HG03045 (cell line): ENCODE data around the gene RPUSD1.
"Not testable (repeated sequence)": the region's sequence is repeated elsewhere in the genome, so short reads cannot be mapped to it uniquely, and the experiment has no call there.

Experiments
- ATAC-seq: cut with Tn5 transposase; IDR thresholded peaks from one replicate; pipeline ENCODE4 v1.9.1; 2021; ENCODE audit warnings: mild to moderate bottlenecking, moderate library complexity; ENCODE audit not compliant: unreplicated experiment

RPUSD1 gene, protein sequence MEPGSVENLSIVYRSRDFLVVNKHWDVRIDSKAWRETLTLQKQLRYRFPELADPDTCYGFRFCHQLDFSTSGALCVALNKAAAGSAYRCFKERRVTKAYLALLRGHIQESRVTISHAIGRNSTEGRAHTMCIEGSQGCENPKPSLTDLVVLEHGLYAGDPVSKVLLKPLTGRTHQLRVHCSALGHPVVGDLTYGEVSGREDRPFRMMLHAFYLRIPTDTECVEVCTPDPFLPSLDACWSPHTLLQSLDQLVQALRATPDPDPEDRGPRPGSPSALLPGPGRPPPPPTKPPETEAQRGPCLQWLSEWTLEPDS

GRCh38 chr16:787978-788398 is at the start of gene RPUSD1:
TSS of gene RPUSD1 (minus strand) at chr16:788381. CDS start at chr16:787737, 644 bp downstream.
- no peak for ATAC-seq

GRCh38 chr16:836822-837221 is 48.6 kb upstream of the RPUSD1 start:
- ATAC-seq = not testable (repeated sequence)

- no peak for ATAC-seq
These were observed 48.0 kb upstream of the RPUSD1 start for GRCh38 chr16:836221-836620.

DNA sequence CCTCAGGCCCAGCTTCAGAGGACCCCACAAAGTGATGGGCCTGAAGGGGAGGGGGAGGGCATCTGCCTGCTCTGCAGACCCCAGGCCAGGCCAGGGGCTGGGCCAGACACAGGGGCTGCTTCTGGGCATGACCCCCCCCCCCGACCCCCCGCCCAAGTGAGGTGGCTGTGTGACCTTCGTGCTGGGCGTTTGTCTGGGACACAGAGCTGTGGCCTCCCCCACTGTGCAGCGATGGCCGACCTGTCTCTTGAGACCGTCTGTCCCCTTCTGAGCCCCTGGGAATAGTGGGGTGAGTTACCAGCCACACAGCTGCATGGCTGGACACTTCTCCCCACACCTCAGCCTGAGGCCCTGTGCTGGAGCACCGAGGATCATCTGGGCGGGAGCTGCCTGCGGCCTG is 47.2 kb upstream of the RPUSD1 start:
- no peak for ATAC-seq

DNA sequence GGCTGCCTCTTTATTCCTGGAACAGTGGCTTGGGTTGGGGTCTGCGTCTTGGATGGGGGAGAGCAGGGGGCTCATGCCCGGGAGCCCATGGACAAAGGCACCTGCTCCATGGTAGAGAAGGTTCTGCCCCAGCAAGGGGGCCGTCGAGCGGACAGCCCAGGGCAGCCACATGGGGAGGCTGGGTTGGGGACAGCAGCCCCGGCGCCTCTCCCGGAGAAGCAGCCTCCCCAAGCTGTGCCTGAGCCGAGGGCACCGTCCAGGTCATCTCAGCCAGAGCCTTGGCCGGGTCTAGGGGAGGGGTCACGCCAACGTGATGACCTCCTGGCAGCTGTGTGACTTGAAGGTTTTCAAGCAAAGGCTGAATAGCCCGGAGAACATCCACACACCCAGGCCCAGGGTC is 45.2 kb upstream of the RPUSD1 start:
- ATAC-seq = no peak

GRCh38 chr16:832652-833336 is 44.6 kb upstream of the RPUSD1 start:
- no peak for ATAC-seq

- ATAC-seq = no peak
These were observed 43.6 kb upstream of the RPUSD1 start for GRCh38 chr16:831571-832413.

GRCh38 chr16:830871-831570 is 42.8 kb upstream of the RPUSD1 start:
- no peak for ATAC-seq

DNA sequence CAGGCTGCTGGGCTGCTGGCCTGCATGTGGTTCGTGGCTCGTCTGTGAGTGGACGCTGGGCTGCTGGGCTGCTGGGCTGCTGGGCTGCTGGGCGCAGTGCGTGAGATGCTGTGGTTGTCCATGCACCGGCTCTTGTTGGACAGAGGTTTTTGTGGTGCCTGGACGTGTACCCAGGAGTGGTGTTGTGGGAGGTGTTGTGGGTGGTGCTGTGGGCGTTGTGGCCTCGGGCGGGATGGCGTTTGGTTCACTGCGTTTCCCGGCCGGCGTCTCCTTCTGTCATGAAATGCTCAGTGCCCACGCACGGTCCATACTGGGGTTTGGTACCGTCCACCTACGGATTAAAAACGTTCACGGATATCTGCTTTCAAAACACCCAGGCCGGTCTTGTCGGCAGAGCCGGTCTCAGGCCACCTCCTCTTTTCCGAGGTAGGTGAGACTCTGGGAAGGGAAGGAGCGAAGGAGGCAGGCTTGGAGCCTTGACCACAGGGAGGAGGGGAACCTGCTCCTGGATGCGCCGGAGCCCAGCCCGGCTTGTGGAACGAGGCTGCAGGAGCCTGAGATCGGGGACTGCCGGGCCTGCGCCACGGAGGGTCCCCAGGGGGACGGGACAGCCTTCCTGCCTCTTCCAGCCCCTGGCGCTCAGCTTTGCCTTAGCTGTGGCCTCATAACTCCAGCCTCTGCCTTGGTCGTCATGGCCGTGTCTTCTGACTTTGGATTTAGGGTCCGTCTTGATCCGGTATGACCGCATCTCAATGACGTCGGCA is 42.1 kb upstream of the RPUSD1 start:
- ATAC-seq = no peak

- no peak for ATAC-seq
These were observed 40.7 kb upstream of the RPUSD1 start for GRCh38 chr16:828891-829290.

DNA sequence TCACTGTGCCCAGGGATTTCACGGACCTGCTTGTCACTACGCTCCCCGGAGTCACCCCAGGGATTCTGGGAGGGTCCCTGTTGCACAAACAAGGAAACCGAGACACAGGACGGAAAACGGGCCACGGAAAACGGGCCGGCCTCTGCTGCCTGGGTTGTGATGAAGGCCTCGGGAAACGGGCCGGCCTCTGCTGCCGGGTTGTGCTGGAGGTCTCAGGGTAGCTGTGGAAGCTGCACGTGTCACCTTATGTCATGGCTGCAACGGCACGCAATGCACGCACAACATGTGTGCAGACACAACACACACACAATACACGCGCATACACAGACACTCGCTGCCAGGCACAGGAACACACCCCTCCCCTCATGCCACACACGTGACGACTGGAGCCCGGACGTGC is 39.3 kb upstream of the RPUSD1 start:
- no peak for ATAC-seq

DNA sequence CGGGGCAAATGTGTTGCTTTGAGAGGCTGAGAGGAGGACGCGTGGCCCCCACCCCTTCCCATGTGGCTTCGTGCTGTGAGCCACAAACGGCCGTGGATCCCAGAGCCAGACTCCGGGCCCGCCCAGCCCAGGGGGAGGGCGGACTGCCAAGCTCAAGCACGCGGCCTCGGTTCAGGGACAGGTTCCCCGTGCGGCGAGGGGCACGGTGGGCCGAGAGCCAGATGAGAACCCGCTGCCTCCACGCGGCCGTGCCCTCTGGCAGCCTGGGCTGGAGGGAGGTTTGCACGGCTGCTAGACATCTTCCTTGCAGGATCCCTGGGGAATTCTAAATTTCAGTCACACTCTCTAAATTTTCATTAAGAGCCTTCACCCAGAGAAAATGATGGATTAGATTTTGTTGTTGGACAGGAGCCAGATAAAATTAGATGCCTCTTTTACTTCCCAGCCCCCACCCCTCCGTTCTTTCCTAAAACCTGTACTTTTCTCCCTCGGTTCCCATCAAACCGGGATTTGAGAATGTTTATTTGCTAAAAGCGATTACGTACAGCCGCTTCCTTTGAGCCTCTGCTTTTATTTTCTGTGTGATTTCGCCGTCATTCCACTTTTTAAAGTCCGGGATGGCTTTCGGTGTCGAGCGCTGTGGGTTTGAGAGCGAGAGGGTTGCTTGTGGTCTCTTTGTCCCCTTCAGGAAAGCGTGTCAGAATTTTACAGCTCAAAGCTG is 37.3 kb upstream of the RPUSD1 start:
- ATAC-seq = no peak

GRCh38 chr16:824601-825000 is 36.4 kb upstream of the RPUSD1 start:
- no peak for ATAC-seq

DNA sequence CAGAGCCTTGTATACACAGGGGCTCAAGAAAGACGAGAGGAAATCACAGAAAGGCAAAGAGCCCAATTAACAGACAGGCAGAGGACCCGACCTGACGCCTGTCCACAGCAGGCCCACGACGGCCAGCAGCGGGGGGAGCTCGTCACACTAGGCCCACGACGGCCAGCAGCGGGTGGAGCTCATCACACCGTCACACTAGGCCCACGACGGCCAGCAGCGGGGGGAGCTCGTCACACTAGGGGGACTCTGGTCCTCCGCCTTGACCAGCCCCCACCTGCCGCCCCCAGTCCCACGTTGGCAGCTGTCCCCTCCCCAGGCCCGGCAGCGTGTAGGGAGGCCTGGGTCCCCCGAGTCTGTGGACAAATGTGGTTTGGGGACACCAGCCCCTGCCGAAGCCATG is 36.0 kb upstream of the RPUSD1 start:
- ATAC-seq = no peak

DNA sequence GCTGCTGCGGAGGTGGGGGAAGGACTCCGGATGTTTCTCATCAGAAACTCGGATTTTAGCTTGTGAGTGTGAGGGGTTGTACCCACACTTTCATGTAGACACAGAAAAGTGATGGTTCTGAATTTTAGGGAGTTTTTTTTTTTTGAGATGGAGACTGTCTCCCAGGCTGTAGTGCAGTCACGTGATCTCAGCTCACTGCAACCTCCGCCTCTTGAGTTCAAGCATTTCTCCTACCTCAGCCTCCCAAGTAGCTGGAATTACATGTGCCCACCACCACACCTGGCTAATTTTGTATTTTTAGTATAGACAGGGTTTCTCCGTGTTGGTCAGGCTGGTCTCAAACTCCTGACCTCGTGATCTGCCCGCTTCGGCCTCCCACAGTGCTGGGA is 34.7 kb upstream of the RPUSD1 start:
- no peak for ATAC-seq

- no peak for ATAC-seq
These were observed 34.2 kb upstream of the RPUSD1 start for GRCh38 chr16:822174-822908.

GRCh38 chr16:821751-822150 is 33.6 kb upstream of the RPUSD1 start:
- no peak for ATAC-seq

- no peak for ATAC-seq
These were observed 32.6 kb upstream of the RPUSD1 start for GRCh38 chr16:820748-821147.

GRCh38 chr16:820044-820408 is 31.8 kb upstream of the RPUSD1 start:
- not testable (repeated sequence) for ATAC-seq
